Mesothelial cell of epicardium (in vitro differentiated cells): ENCODE measurements around the gene IDE. TPM values are rescaled to one million over a fixed set of nuclear protein-coding genes. Genes with fewer than 3 reads are reported as not detected.

Experiments
- DNase-seq, 2 experiments: peaks; one replicate each; pipeline ENCODE4 v3.0.0; 2021; ENCODE audit warnings: low spot score in 2 of 2; ENCODE audit not compliant: unreplicated experiment in 2 of 2
- H3K27ac Mint-ChIP-seq: 2 replicates; pipeline ENCODE4 v1.8.0; 2021; ENCODE audit warnings: mixed read lengths
- H3K27me3 Mint-ChIP-seq: 2 replicates; pipeline ENCODE4 v1.8.0; 2021; ENCODE audit warnings: low read depth, mixed read lengths
- H3K36me3 Mint-ChIP-seq: 2 replicates; pipeline ENCODE4 v1.8.0; 2021; ENCODE audit warnings: mixed read lengths
- H3K4me1 Mint-ChIP-seq: 2 replicates; pipeline ENCODE4 v1.8.0; 2021; ENCODE audit warnings: mixed read lengths
- H3K4me3 Mint-ChIP-seq: 2 replicates; pipeline ENCODE4 v1.8.0; 2021; ENCODE audit warnings: mild to moderate bottlenecking, moderate library complexity, mixed read lengths
- H3K9me3 Mint-ChIP-seq: 2 replicates; pipeline ENCODE4 v1.8.0; 2021; ENCODE audit warnings: mixed read lengths
- CTCF ChIP-seq: fragments of 200-600 bp; sonication (generic); IDR thresholded peaks from one replicate; pipeline ENCODE4 v1.5.0; 2021; ENCODE audit warnings: antibody characterized with exemption; ENCODE audit not compliant: unreplicated experiment
- total RNA-seq: library from RNA; stranded (reverse); gene quantifications from 3 replicates; pipeline ENCODE4 v1.2.1, GENCODE V29; 2021

IDE gene
- total RNA-seq, 1 donor from 2014 or later: 30.3 TPM

- Mint-ChIP-seq H3K4me3 (no peak overlapping the region), H3K4me1 (no peaks in the 10 kb centered on the region), H3K27ac (no peak overlapping the region), H3K36me3 (no peaks in the 10 kb centered on the region), H3K9me3 (peaks cover 5% of the 10 kb centered on the region), H3K27me3 (no peaks in the 10 kb centered on the region)
- no peak for TF ChIP-seq CTCF
- DNase-seq: no peak
These were observed 160.4 kb downstream of the IDE start for GRCh38 chr10:92413519-92413918.

DNA sequence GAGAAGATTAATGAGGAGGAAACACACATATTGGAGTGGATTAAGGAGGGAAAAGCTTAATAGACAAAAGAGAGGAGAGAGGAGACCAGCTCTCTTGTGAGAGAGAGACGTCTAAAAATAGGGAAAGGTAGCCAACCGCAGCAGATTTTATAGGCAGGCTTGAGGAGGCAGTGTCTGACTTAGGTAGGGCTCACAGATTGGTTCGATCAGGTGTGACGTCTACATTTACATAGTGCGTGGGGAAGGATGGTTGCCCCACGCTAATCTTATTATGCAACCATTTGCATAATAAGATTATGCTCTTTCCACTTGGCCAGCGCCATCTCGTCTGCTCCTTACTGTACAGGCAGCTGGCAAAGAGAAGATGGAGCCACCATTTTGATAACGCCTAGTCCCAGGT lies 160.9 kb downstream of the IDE start:
- no peak overlapping the region for H3K4me3 Mint-ChIP-seq

GRCh38 chr10:92411406-92411805 lies 162.5 kb downstream of the IDE start:
- no peak overlapping the region for H3K4me3 Mint-ChIP-seq
- H3K4me1 Mint-ChIP-seq: no peaks in the 10 kb centered on the region
- no peaks in the 10 kb centered on the region for H3K36me3 Mint-ChIP-seq
- peaks cover 5% of the 10 kb centered on the region for H3K9me3 Mint-ChIP-seq
- no peak for TF ChIP-seq CTCF
- H3K27ac Mint-ChIP-seq: no peak overlapping the region
- H3K27me3 Mint-ChIP-seq: no peaks in the 10 kb centered on the region
- DNase-seq: no peak

More for the DNA sequence above, 160.9 kb downstream of the IDE start:
- peaks cover 5% of the 10 kb centered on the region for H3K9me3 Mint-ChIP-seq
- TF ChIP-seq CTCF: no peak
- H3K27me3 Mint-ChIP-seq: no peaks in the 10 kb centered on the region
- no peak overlapping the region for H3K27ac Mint-ChIP-seq
- no peak for DNase-seq
- H3K36me3 Mint-ChIP-seq: no peaks in the 10 kb centered on the region
- H3K4me1 Mint-ChIP-seq: no peaks in the 10 kb centered on the region

- no peaks in the 10 kb centered on the region for H3K9me3 Mint-ChIP-seq
- H3K27me3 Mint-ChIP-seq: no peaks in the 10 kb centered on the region
- no peaks in the 10 kb centered on the region for H3K4me1 Mint-ChIP-seq
- TF ChIP-seq CTCF: no peak
- H3K27ac Mint-ChIP-seq: no peak overlapping the region
- no peaks in the 10 kb centered on the region for H3K36me3 Mint-ChIP-seq
- H3K4me3 Mint-ChIP-seq: no peak overlapping the region
- no peak for DNase-seq
These were observed 163.4 kb downstream of the IDE start for GRCh38 chr10:92410501-92410900.

DNA sequence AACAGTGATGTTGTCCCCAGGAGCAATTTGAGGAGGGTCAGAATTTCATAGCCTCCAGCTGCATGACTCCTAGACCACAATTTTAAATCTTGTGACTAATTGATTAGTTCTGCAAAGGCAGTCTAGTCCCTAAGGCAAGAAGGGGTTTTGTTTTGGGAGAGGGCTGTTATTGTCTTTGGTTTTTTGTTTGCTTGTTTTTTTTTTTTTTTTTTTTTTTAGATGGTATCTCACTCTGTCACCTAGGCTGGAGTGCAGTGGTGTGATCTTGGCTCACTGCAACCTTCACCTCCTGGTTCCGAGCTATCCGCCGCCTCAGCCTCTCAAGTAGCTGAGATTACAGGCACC lies 165.9 kb downstream of the IDE start:
- H3K4me1 Mint-ChIP-seq: no peaks in the 10 kb centered on the region
- H3K27me3 Mint-ChIP-seq: no peaks in the 10 kb centered on the region
- H3K4me3 Mint-ChIP-seq: no peak overlapping the region
- H3K27ac Mint-ChIP-seq: no peak overlapping the region
- H3K9me3 Mint-ChIP-seq: no peaks in the 10 kb centered on the region
- no peaks in the 10 kb centered on the region for H3K36me3 Mint-ChIP-seq
- no peak for DNase-seq
- no peak for TF ChIP-seq CTCF

DNA sequence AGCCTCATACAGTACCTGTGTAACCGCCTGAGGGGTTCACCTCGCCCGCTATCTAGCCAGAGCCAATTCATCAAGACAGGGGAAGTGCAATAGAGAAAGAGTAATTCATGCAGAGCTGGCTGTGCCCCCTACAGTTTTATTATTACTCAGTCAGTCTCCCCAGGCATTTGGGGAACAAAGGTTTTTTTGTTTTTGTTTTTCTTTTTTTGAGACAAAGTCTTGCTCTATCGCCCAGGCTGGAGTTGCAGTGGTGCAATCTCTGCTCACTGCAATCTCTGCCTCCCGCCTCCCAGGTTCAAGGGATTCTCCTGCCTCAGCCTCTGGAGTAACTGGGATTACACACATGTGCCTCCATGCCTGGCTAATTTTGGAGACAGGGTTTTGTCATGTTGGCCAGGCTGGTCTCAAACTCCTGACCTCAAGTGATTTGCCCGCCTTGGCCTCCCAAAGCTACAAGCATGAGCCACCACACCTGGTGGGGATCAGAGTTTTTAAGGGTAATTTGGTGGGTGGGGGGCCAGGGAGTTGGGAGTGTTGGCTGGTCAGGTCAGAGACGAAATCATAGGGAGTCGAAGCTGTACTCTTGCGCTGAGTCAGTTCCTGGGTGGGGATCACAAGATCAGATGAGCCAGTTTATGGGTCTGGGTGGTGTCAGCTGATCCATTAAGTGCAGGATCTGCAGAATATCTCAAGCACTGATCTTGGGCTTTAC lies 166.4 kb downstream of the IDE start:
- H3K27me3 Mint-ChIP-seq: no peaks in the 10 kb centered on the region
- no peaks in the 10 kb centered on the region for H3K9me3 Mint-ChIP-seq
- H3K36me3 Mint-ChIP-seq: no peaks in the 10 kb centered on the region
- no peak for DNase-seq
- no peak for TF ChIP-seq CTCF
- no peak overlapping the region for H3K27ac Mint-ChIP-seq
- no peak overlapping the region for H3K4me3 Mint-ChIP-seq
- H3K4me1 Mint-ChIP-seq: no peaks in the 10 kb centered on the region
